Astrocyte (in vitro differentiated cells and primary cell): ENCODE data around the gene ZNF165. TPM values are rescaled to one million over a fixed set of nuclear protein-coding genes. Genes with fewer than 3 reads are reported as not detected.

Experiments used
- DNase-seq: peaks from one replicate; pipeline ENCODE4 v3.0.0-alpha.2; 2010; ENCODE audit warnings: low read depth
- FAIRE-seq: peaks from 2 replicates; lab custom pipeline; 2011; peaks lifted over from hg19 to GRCh38; lab: Jason Lieb, UNC
- H2AFZ ChIP-seq: 2 replicates; pipeline ENCODE4 v1.6.0; 2012; ENCODE audit warnings: low read depth, low read length, inconsistent platforms
- H3K27ac ChIP-seq: 2 replicates; pipeline ENCODE4 v1.5.1; 2011; ENCODE audit warnings: low read depth, low read length, inconsistent platforms
- H3K27me3 ChIP-seq: 2 replicates; pipeline ENCODE4 v1.6.0; 2011; ENCODE audit warnings: low read length, inconsistent platforms; ENCODE audit not compliant: insufficient read depth
- H3K36me3 ChIP-seq: 2 replicates; pipeline ENCODE4 v1.5.1; 2011; ENCODE audit warnings: low read length, inconsistent platforms; ENCODE audit not compliant: insufficient read depth
- H3K4me1 ChIP-seq: 2 replicates; pipeline ENCODE4 v1.5.1; 2011; ENCODE audit warnings: low read length, inconsistent platforms; ENCODE audit not compliant: insufficient read depth
- H3K4me2 ChIP-seq: 2 replicates; pipeline ENCODE4 v1.6.0; 2012; ENCODE audit warnings: low read length, inconsistent platforms
- H3K4me3 ChIP-seq: 2 replicates; pipeline ENCODE4 v1.5.1; 2011; ENCODE audit warnings: low read depth, mild to moderate bottlenecking, low read length, inconsistent platforms; ENCODE audit not compliant: insufficient read depth
- H3K79me2 ChIP-seq: 2 replicates; pipeline ENCODE4 v1.6.0; 2012; ENCODE audit warnings: mild to moderate bottlenecking, low read length, inconsistent platforms; ENCODE audit not compliant: insufficient read depth
- H3K9ac ChIP-seq: 2 replicates; pipeline ENCODE4 v1.6.0; 2012; ENCODE audit warnings: mild to moderate bottlenecking, low read length, inconsistent platforms
- H3K9me3 ChIP-seq: 2 replicates; pipeline ENCODE4 v1.5.1; 2012; ENCODE audit warnings: low read depth, mild to moderate bottlenecking, low read length, inconsistent platforms; ENCODE audit not compliant: insufficient read depth
- H4K20me1 ChIP-seq: 2 replicates; pipeline ENCODE4 v1.6.0; 2012; ENCODE audit warnings: low read length, inconsistent platforms; ENCODE audit not compliant: insufficient read depth
- H3K27ac Mint-ChIP-seq: one replicate; pipeline ENCODE4 v1.8.0; 2021; ENCODE audit warnings: mild to moderate bottlenecking, mixed read lengths; ENCODE audit not compliant: unreplicated experiment
- H3K27me3 Mint-ChIP-seq: one replicate; pipeline ENCODE4 v1.8.0; 2021; ENCODE audit warnings: low read depth, mixed read lengths; ENCODE audit not compliant: unreplicated experiment
- H3K36me3 Mint-ChIP-seq: one replicate; pipeline ENCODE4 v1.8.0; 2021; ENCODE audit warnings: low read depth, mixed read lengths; ENCODE audit not compliant: unreplicated experiment
- H3K4me1 Mint-ChIP-seq: one replicate; pipeline ENCODE4 v1.8.0; 2021; ENCODE audit warnings: low read depth, mixed read lengths; ENCODE audit not compliant: unreplicated experiment
- H3K4me3 Mint-ChIP-seq: one replicate; pipeline ENCODE4 v1.8.0; 2021; ENCODE audit warnings: mild to moderate bottlenecking, moderate library complexity, mixed read lengths; ENCODE audit not compliant: unreplicated experiment
- H3K9me3 Mint-ChIP-seq: one replicate; pipeline ENCODE4 v1.8.0; 2021; ENCODE audit warnings: mild to moderate bottlenecking, mixed read lengths; ENCODE audit not compliant: unreplicated experiment
- CTCF ChIP-seq: IDR thresholded peaks from 2 replicates; pipeline ENCODE4 v1.5.1; 2011; ENCODE audit warnings: low read depth, mild to moderate bottlenecking, inconsistent platforms, low read length, moderate library complexity; ENCODE audit not compliant: insufficient read depth
- EZH2 ChIP-seq: IDR thresholded peaks from 2 replicates; pipeline ENCODE4 v1.6.1; 2012; ENCODE audit warnings: mild to moderate bottlenecking, low read length, inconsistent platforms; ENCODE audit not compliant: insufficient read depth
- total RNA-seq: library from RNA; stranded (reverse); gene quantifications from 2 replicates; pipeline ENCODE4 v1.2.1, GENCODE V29; 2021

The ZNF165 gene
- total RNA-seq, 1 donor from 2014 or later, result 0.75 TPM

DNA sequence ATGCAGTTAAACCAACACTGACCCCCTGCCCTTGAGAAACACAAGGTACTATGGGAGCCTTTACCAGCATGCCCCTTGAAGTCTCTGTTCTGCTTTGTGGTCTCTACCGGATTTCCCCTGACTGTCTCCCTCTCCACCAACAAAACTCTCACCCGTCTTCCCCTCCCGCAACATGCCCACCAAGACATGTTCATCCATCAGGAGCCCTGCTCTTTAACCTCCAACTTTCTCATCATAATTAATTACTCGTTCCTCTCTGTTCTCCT lies 1.1 kb downstream of the ZNF165 start:
- H2AFZ ChIP-seq, result peak overlapping the region; percentile 100
- peaks cover 7% of the 10 kb centered on the region for H3K4me1 ChIP-seq
- no peaks in the 10 kb centered on the region for H3K79me2 ChIP-seq
- H3K36me3 ChIP-seq, result no peaks in the 10 kb centered on the region
- peak overlapping the region; percentile 98 for H3K4me3 Mint-ChIP-seq
- H3K9me3 ChIP-seq, result no peaks in the 10 kb centered on the region
- H3K36me3 Mint-ChIP-seq, result peaks cover 6% of the 10 kb centered on the region
- H3K4me2 ChIP-seq, result peak overlapping the region; percentile 91
- H3K27me3 ChIP-seq, result no peaks in the 10 kb centered on the region
- TF ChIP-seq EZH2 (no peak), CTCF (no peak)
- peaks cover 3% of the 10 kb centered on the region for H3K4me1 Mint-ChIP-seq
- no peak for DNase-seq
- H3K27ac ChIP-seq, result peak overlapping the region; percentile 98
- H3K9ac ChIP-seq, result peak overlapping the region; percentile 95
- H3K9me3 Mint-ChIP-seq, result no peaks in the 10 kb centered on the region
- peak overlapping the region; percentile 90 for H3K4me3 ChIP-seq
- peak overlapping the region; percentile 100 for H3K27ac Mint-ChIP-seq
- no peaks in the 10 kb centered on the region for H4K20me1 ChIP-seq
- FAIRE-seq, result no peak
- H3K27me3 Mint-ChIP-seq, result peaks cover 2% of the 10 kb centered on the region

- Histone ChIP-seq H2AFZ (no peak overlapping the region), H3K9ac (no peak overlapping the region), H3K27me3 (no peaks in the 10 kb centered on the region), H3K4me3 (no peak overlapping the region), H3K36me3 (no peaks in the 10 kb centered on the region), H3K4me2 (no peak overlapping the region), H3K4me1 (peaks cover 7% of the 10 kb centered on the region), H4K20me1 (no peaks in the 10 kb centered on the region), H3K79me2 (no peaks in the 10 kb centered on the region), H3K27ac (no peak overlapping the region), H3K9me3 (no peaks in the 10 kb centered on the region)
- TF ChIP-seq CTCF, result no peak
- no peak for TF ChIP-seq EZH2
- Mint-ChIP-seq H3K4me1 (peaks cover 3% of the 10 kb centered on the region), H3K4me3 (no peak overlapping the region), H3K9me3 (peaks cover 3% of the 10 kb centered on the region), H3K27ac (no peak overlapping the region), H3K27me3 (no peaks in the 10 kb centered on the region), H3K36me3 (peaks cover 10% of the 10 kb centered on the region)
- DNase-seq, result no peak
- FAIRE-seq, result no peak
These were observed 2.6 kb downstream of the ZNF165 start for GRCh38 chr6:28082939-28083338.

GRCh38 chr6:28089054-28089453 lies 8.7 kb downstream of the ZNF165 start:
- no peak overlapping the region for H3K27ac ChIP-seq
- H3K9me3 ChIP-seq, result peaks cover 11% of the 10 kb centered on the region
- no peak for DNase-seq
- no peak overlapping the region for H3K9ac ChIP-seq
- no peaks in the 10 kb centered on the region for H3K36me3 ChIP-seq
- no peak for FAIRE-seq
- H4K20me1 ChIP-seq, result no peaks in the 10 kb centered on the region
- H3K4me3 ChIP-seq, result no peak overlapping the region
- no peaks in the 10 kb centered on the region for H3K79me2 ChIP-seq
- no peak overlapping the region for H3K27ac Mint-ChIP-seq
- no peak overlapping the region for H3K4me2 ChIP-seq
- no peak overlapping the region for H2AFZ ChIP-seq
- no peaks in the 10 kb centered on the region for H3K4me1 Mint-ChIP-seq
- H3K4me1 ChIP-seq, result no peaks in the 10 kb centered on the region
- no peak for TF ChIP-seq EZH2
- TF ChIP-seq CTCF, result no peak
- H3K27me3 ChIP-seq, result no peaks in the 10 kb centered on the region
- peaks cover 24% of the 10 kb centered on the region for H3K36me3 Mint-ChIP-seq
- no peaks in the 10 kb centered on the region for H3K27me3 Mint-ChIP-seq
- H3K4me3 Mint-ChIP-seq, result no peak overlapping the region
- H3K9me3 Mint-ChIP-seq, result peaks cover 14% of the 10 kb centered on the region
